Stimulated activated naive CD8-positive, alpha-beta T cell treated with anti-CD3 and anti-CD28 coated beads, Interleukin-15, Interleukin-2, amounts not matched to agents 100 ng/mL and 50 ng/mL, for 24 hours (primary cell): ENCODE measurements around the gene SIGLEC11.

Source experiments
- H3K27ac Mint-ChIP-seq: one replicate; pipeline ENCODE4 v1.8.0; 2021; ENCODE audit warnings: mild to moderate bottlenecking, mixed read lengths
- H3K27me3 Mint-ChIP-seq: one replicate; pipeline ENCODE4 v1.8.0; 2021; ENCODE audit warnings: mixed read lengths
- H3K36me3 Mint-ChIP-seq: one replicate; pipeline ENCODE4 v1.8.0; 2021; ENCODE audit warnings: low read depth, mixed read lengths
- H3K4me1 Mint-ChIP-seq: one replicate; pipeline ENCODE4 v1.8.0; 2021; ENCODE audit warnings: low read depth, mixed read lengths
- H3K4me3 Mint-ChIP-seq: one replicate; pipeline ENCODE4 v1.8.0; 2021; ENCODE audit warnings: mild to moderate bottlenecking, mixed read lengths
- H3K9me3 Mint-ChIP-seq: one replicate; pipeline ENCODE4 v1.8.0; 2021; ENCODE audit warnings: mixed read lengths

The SIGLEC11 gene

DNA sequence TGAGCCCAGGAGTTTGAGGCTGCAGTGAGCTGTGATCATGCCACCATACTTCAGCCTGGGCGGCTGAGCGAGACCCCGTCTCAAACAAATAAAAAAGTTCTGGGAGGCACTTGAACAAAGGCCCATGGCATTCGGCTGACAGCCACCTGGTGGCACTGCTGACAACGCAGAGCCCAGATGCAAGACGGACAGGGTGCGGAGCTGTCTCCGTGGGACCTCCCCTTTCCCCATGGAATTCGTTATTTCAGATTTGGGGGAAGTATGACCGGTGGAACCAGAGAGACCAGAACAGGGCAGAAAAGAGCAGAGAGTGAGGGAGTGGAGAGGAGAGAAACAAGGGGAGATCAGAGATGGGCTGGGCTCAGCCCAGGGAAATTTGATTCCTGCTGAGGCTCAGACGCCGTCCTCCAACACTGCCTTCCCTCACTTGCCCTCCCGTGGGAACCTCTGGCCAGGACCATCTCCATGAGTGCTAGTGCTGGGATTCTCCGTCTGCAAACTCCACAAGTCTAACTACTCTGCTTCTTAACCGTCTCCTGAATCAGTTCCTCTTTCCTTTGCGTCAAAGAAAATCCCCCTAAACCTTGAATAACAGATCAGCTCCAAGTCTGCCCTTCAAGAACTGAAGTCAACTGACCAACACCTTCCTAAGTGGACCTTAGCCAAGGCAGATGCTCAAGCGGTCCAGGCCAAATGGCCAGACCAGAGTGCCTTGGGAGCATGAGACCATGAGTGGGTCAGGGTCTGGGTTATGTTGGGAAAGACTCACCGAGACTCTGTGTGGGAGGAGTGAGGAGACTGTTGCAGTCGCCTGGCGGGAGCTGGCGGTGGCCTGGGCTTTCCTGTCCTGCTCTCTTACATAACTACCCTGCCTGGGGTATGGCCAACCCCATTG, 43.9 kb downstream of the SIGLEC11 start:
- Mint-ChIP-seq H3K27ac (peak overlapping the region; percentile 75), H3K27me3 (no peaks in the 10 kb centered on the region), H3K4me1 (peaks cover 78% of the 10 kb centered on the region), H3K36me3 (peaks cover 75% of the 10 kb centered on the region), H3K4me3 (peak overlapping the region; percentile 43), H3K9me3 (no peaks in the 10 kb centered on the region)

DNA sequence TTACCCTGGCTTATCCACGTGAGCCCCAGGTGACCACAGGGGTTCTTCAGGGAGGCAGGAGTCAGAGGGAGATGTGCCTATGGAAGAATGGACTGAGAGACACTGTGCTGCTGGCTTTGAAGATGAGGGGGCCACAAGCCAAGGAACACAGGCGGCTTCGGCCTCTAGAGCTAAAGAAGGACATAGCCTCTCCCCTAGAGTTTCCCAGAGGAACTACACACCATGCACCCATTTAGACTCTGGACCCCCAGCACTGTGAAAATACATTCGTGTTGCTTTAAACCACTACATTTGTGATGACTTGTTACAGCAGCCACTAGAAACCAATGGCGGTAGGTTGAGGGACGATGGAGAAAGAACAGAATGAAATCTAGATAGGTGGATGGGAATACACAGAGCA, 45.7 kb downstream of the SIGLEC11 start:
- H3K4me1 Mint-ChIP-seq: peaks cover 76% of the 10 kb centered on the region
- no peaks in the 10 kb centered on the region for H3K9me3 Mint-ChIP-seq
- H3K27me3 Mint-ChIP-seq: no peaks in the 10 kb centered on the region
- H3K36me3 Mint-ChIP-seq: peaks cover 71% of the 10 kb centered on the region
- H3K27ac Mint-ChIP-seq: no peak overlapping the region
- H3K4me3 Mint-ChIP-seq: no peak overlapping the region

DNA sequence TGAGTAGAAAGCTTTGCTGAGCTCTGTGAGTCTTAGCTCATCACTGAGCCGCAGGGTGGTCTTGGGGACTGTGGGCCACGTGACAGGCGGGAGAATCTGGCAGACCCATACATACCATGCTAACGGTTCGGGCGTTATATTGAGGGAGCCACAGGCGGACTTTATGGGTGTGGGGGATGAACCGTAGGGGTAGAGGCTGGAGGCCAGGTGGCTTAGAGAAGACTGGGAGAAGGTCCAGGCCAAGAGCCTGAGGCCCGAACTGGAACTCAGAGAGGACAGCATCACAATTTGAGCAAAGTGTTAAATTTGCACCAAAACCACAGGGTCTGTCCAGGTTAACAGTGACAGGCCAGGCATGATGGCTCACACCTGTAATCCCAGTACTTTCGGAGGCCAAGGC, 47.3 kb downstream of the SIGLEC11 start:
- Mint-ChIP-seq H3K9me3 (no peaks in the 10 kb centered on the region), H3K36me3 (peaks cover 76% of the 10 kb centered on the region), H3K4me1 (peaks cover 72% of the 10 kb centered on the region), H3K27me3 (no peaks in the 10 kb centered on the region), H3K27ac (peak overlapping the region; percentile 76), H3K4me3 (peak overlapping the region; percentile 10)

DNA sequence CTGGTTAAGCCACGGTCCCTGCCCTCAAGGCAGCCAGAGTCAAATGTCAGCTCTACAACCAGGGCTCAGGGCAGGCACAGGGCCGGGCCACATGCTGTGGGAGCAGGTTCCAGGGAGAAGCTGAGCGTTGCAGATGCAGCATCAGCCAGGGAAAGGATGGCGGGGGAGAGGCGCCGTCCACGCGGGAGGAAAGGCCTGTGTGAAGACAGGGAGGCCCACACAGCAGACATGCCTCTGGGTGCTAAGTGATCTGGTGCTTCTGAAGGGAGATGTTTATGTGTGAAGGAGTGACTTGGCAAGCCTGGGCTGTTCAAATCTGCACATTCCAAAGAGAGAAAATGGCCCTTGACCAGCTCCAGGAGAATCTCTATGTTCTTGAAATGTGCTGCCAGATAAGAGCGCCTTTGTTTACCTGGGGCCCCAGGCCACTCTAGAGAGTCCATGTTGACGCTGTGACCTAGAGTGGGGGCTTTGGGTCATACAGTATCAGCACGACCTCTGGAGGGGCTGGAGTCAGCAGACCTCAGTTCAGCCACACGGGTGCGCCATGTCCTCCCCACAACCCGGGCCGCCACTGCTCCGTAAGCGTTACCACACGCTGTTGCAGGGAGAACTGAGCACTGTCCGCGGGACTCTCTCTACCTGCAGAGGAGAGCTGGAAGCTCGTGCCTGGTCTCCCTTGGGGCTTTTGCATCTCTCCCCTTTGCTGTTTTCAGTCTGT, 47.8 kb downstream of the SIGLEC11 start:
- H3K27ac Mint-ChIP-seq: peak overlapping the region; percentile 76
- no peaks in the 10 kb centered on the region for H3K9me3 Mint-ChIP-seq
- H3K4me1 Mint-ChIP-seq: peaks cover 74% of the 10 kb centered on the region
- H3K36me3 Mint-ChIP-seq: peaks cover 76% of the 10 kb centered on the region
- no peak overlapping the region for H3K4me3 Mint-ChIP-seq
- no peaks in the 10 kb centered on the region for H3K27me3 Mint-ChIP-seq

DNA sequence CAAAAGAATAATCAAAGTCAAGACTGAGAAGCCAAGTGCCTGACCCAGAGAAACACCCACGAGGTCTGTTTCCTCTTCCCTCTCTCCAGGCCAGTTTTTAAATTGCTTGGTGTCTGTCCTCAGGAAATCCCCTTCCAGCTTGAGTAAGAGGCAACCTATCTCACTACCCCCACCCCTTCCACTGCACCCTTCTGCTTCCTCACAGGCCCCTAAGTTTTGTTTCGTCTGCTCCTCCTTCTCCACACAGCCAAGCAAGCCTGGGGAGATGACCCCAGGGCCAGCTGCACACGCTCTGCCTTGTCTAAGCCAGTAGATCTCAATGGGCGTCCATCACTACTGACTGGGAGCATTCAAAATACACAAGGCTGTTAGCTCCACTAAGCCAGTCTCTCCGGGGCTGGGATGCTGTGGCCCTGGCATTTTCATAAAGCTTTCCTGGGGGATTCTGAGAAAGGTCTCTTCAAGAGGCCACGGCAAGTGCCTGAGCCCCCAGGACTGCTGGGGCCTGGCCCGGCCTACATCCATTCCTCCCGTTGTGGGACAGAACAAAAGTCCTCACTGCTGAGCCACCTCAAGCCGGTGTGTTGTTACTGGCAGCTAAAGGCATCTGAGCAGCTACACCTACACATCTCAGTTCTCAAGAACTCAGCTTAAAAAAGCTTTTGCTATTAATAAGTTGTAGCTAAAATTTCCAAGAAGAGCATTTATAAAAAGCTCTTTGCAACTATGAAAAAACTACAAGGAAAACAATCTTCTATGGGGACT, 49.4 kb downstream of the SIGLEC11 start:
- Mint-ChIP-seq H3K4me3 (peak overlapping the region; percentile 71), H3K27me3 (no peaks in the 10 kb centered on the region), H3K4me1 (peaks cover 79% of the 10 kb centered on the region), H3K36me3 (peaks cover 77% of the 10 kb centered on the region), H3K27ac (peak overlapping the region; percentile 98), H3K9me3 (no peaks in the 10 kb centered on the region)

DNA sequence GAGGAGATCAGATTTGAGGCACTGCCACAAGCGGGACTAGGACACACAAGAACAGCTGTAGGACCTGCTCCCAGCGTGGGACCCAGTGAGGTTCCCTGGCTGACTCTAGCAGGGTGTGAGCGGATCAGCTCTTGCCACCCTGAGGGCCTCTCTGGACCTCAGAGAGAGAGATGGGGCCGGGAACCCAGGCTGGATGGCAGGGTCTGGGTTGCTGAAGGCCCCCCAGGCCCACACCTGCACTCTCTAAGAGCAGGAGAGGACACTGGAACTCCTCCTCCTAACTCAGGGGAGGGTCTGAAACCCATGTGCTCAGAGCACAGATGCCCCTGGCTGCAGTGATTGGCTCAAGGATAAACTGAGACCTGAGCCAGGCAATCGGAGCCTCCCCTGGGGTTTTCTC, 50.8 kb downstream of the SIGLEC11 start:
- no peak overlapping the region for H3K4me3 Mint-ChIP-seq
- H3K4me1 Mint-ChIP-seq: peaks cover 83% of the 10 kb centered on the region
- no peaks in the 10 kb centered on the region for H3K27me3 Mint-ChIP-seq
- peaks cover 71% of the 10 kb centered on the region for H3K36me3 Mint-ChIP-seq
- H3K9me3 Mint-ChIP-seq: no peaks in the 10 kb centered on the region
- H3K27ac Mint-ChIP-seq: no peak overlapping the region

DNA sequence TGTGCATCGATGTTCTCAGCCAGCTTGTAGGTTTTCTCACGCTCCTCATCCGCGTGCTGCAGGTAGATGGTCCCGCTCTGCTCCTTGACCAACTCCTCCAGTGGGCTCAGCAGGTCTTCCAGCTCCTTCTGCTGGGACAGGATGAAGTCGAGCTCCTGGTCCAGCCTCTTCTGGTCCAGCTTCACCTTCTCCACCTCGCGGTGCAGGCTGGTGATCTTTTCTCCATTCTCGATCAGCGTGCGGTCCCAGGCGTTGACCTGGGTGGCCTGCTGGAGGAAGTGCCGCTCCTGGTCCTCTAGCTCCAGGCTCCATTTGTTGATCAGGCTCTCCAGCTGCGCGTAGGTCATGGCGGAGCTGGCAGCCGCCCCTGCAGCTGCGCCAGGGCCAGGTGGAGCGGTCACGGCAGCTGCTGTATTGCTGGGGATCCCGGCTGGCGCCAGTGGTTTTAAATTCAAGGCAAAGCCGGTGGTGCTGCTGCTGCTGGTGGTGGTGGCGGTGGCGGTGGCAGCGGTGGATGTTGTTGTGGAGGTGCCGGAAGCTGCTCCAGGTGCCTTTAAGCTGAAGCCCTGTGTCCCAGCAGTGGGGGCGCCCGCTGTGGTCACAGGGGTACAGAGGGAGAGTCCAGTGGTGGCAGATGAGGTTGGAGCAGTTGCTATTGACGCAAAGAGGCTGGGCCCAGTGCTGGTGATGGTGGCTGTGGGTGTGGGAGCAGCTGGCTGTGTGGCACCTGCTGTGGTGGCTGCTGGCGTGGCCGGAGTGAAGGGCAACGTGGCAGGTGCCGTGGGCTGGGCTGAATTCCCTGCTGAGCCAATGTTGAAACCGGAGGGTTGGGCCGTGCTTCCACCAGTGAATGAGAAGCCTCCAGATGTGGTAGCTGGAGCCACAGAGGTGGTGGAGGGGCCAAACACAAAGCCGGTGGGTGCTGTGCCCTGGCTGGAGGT, 52.2 kb downstream of the SIGLEC11 start:
- Mint-ChIP-seq H3K9me3 (no peaks in the 10 kb centered on the region), H3K27ac (no peak overlapping the region), H3K4me1 (peaks cover 82% of the 10 kb centered on the region), H3K27me3 (no peaks in the 10 kb centered on the region), H3K36me3 (peaks cover 61% of the 10 kb centered on the region), H3K4me3 (no peak overlapping the region)

DNA sequence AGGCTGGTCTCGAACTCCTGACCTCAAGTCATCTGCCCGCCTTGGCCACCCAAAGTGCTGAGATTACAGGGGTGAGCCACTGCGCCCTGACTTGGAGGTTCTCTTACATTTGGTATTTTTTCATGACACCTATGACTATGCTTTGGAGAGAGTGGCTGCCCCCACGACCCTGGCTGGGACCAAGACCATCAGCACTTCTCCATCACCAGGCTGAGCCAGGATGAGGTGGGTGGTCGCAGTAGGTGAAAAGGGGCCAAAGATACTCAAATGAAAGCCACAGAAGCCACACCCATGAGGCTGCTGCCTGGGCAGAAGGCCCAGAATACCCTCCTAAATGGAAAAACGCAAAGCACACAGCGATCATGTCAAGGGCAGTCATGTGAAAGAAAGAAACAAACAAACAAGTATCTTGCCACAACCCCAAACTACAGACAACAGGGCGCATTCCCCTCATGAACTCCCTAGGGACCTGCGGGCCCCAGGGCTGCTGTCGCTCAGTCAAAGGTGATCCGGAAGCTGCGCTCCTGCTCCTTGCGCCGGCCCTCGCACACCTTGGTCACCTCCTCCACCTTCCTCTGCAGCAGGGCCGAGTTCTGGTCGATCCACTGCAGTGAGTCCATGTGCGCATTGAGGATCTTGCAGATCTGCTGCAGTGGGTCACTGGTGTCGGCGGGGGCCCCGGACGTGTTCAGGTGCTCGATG, 53.1 kb downstream of the SIGLEC11 start:
- Mint-ChIP-seq H3K4me3 (no peak overlapping the region), H3K9me3 (no peaks in the 10 kb centered on the region), H3K4me1 (peaks cover 80% of the 10 kb centered on the region), H3K27me3 (no peaks in the 10 kb centered on the region), H3K27ac (peak overlapping the region; percentile 16), H3K36me3 (peaks cover 52% of the 10 kb centered on the region)

DNA sequence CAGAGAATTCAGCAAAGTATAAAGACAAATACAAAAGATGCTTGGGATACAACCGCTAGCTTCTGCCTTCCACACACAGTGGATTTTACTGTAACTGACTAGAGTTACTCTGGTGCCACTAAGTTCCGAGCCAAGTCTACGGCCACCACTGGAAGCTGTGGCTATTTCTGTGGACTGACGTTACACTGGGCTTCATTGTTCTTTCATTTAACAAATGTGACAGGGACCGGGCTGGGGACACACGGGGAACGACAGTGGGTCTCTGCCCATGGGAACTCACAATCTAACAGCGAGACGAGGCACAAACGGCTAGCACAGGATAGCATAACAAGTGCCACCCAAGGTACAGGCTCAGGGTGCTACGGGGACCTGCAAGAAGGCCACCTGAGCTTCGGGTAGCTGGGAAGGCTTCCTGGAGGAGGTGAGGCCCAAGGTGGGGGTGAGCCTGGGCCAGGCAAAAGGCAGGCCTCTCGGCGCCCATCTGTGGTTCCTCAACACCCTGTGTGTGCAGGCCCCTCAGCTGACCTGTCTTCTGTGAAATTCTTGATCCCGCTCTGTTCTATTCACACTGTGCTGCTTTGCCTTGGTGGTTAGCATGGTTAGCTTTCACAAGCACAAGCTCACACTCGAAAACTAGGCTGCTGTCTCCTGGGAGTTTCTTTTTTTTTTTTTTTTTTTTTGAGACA, 54.0 kb downstream of the SIGLEC11 start:
- H3K4me3 Mint-ChIP-seq: no peak overlapping the region
- H3K9me3 Mint-ChIP-seq: no peaks in the 10 kb centered on the region
- H3K27ac Mint-ChIP-seq: peak overlapping the region; percentile 52
- H3K27me3 Mint-ChIP-seq: no peaks in the 10 kb centered on the region
- H3K4me1 Mint-ChIP-seq: peaks cover 77% of the 10 kb centered on the region
- peaks cover 47% of the 10 kb centered on the region for H3K36me3 Mint-ChIP-seq

DNA sequence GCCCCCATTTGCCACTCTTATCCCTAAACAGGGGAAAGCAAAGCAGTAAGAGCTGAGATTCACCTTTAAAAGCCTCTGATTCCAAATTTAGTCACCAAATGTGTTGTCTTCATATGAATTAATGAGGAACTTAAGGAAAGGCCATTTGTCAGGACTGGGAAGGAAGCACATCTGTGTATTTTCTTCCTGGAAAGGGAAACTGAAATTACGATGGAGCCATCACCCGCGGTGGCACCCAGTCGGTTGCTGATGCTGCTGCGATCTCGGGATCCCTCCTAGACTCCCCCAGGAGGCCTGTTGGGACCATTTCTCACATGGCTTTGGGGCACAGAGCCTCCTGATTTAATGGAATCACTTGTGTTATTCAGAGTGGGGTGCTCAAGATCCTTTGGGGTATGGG, 56.8 kb downstream of the SIGLEC11 start:
- Mint-ChIP-seq H3K4me3 (peak overlapping the region; percentile 7), H3K9me3 (no peaks in the 10 kb centered on the region)

More for the DNA sequence above, 56.8 kb downstream of the SIGLEC11 start:
- H3K4me1 Mint-ChIP-seq: peaks cover 71% of the 10 kb centered on the region
- H3K36me3 Mint-ChIP-seq: peaks cover 28% of the 10 kb centered on the region
- no peaks in the 10 kb centered on the region for H3K27me3 Mint-ChIP-seq
- no peak overlapping the region for H3K27ac Mint-ChIP-seq
